ENCODE results near the gene OR56B4. TPM values are rescaled to one million over a fixed set of nuclear protein-coding genes. Genes with fewer than 3 reads are reported as not detected.

The OR56B4 gene
- total RNA-seq, 1 experiment from 2014 or later: not detected

GRCh38 chr11:6151117-6151516, 43.6 kb downstream of the OR56B4 start:
- Histone ChIP-seq H3K27me3 (ENCODE audit: insufficient read depth, low read depth) (no peaks in the 10 kb centered on the region), H3F3A (ENCODE audit: insufficient read depth, low read depth) (no peaks in the 10 kb centered on the region), H3K36me3 (ENCODE audit: low read depth) (no peaks in the 10 kb centered on the region), H3K79me2 (ENCODE audit: low read depth) (no peaks in the 10 kb centered on the region), H4K20me1 (ENCODE audit: insufficient read depth) (no peaks in the 10 kb centered on the region), H3K27ac (no peak overlapping the region), H3K4me3 (no peak overlapping the region), H2AFZ (no peak overlapping the region), H3K9me3 (ENCODE audit: insufficient read depth, low read depth) (no peaks in the 10 kb centered on the region), H3K4me1 (replicated peaks; ENCODE audit: insufficient read depth) (no peaks in the 10 kb centered on the region), H3K4me2 (no peak overlapping the region), H3K9me2 (ENCODE audit: insufficient read depth) (no peaks in the 10 kb centered on the region)
- no peak for DNase-seq
- POLR2A ChIA-PET (ENCODE audit: unreplicated experiment): no interaction called here
- BruUV-seq (replicated peaks): no TSS peak
- intact Hi-C loops (cut with micrococcal nuclease; ENCODE audit: unreplicated experiment): no loop called here
- TF ChIP-seq CTCF (conservative IDR thresholded peaks at IDR 0.05): no peak
- no peak for TF ChIP-seq EZH2 (IDR thresholded peaks at IDR 0.05; ENCODE audit: low read depth)
- CTCF ChIA-PET: interaction anchor here (0.6 kb wide), 1 partner anchor 71 kb away, joined by 3 read pairs; no protein-coding TSS in a partner anchor

- no TSS peak for BruUV-seq (replicated peaks)
- H3K36me3 ChIP-seq (ENCODE audit: low read depth): no peaks in the 10 kb centered on the region
- CTCF ChIA-PET: no interaction called here
These were observed 44.6 kb downstream of the OR56B4 start for GRCh38 chr11:6152126-6152525.

GRCh38 chr11:6156628-6157359, 49.3 kb downstream of the OR56B4 start:
- no peak overlapping the region for H3K4me2 ChIP-seq
- H3K27me3 ChIP-seq (ENCODE audit: insufficient read depth, low read depth): no peaks in the 10 kb centered on the region
- H3K79me2 ChIP-seq (ENCODE audit: low read depth): no peaks in the 10 kb centered on the region
- H3K36me3 ChIP-seq (ENCODE audit: low read depth): no peaks in the 10 kb centered on the region
- no peaks in the 10 kb centered on the region for H3K9me3 ChIP-seq (ENCODE audit: insufficient read depth, low read depth)
- no peak overlapping the region for H3K4me3 ChIP-seq
- H3K9me2 ChIP-seq (ENCODE audit: insufficient read depth): no peaks in the 10 kb centered on the region
- POLR2A ChIA-PET (ENCODE audit: unreplicated experiment): no interaction called here
- H3K4me1 ChIP-seq (replicated peaks; ENCODE audit: insufficient read depth): no peaks in the 10 kb centered on the region
- TF ChIP-seq CTCF (conservative IDR thresholded peaks at IDR 0.05) (no peak), EZH2 (IDR thresholded peaks at IDR 0.05; ENCODE audit: low read depth) (no peak)
- intact Hi-C loops (cut with micrococcal nuclease; ENCODE audit: unreplicated experiment): no loop called here
- no peak overlapping the region for H2AFZ ChIP-seq
- H3F3A ChIP-seq (ENCODE audit: insufficient read depth, low read depth): no peaks in the 10 kb centered on the region
- no peak for DNase-seq
- CTCF ChIA-PET: no interaction called here
- BruUV-seq (replicated peaks): no TSS peak
- H3K27ac ChIP-seq: no peak overlapping the region
- no peaks in the 10 kb centered on the region for H4K20me1 ChIP-seq (ENCODE audit: insufficient read depth)

More at GRCh38 chr11:6152126-6152525, 44.6 kb downstream of the OR56B4 start:
- Histone ChIP-seq H3K4me3 (no peak overlapping the region), H3K9me3 (ENCODE audit: insufficient read depth, low read depth) (no peaks in the 10 kb centered on the region), H3K9me2 (ENCODE audit: insufficient read depth) (no peaks in the 10 kb centered on the region), H3K4me2 (no peak overlapping the region), H3K27ac (no peak overlapping the region), H3F3A (ENCODE audit: insufficient read depth, low read depth) (no peaks in the 10 kb centered on the region), H4K20me1 (ENCODE audit: insufficient read depth) (no peaks in the 10 kb centered on the region), H3K4me1 (replicated peaks; ENCODE audit: insufficient read depth) (no peaks in the 10 kb centered on the region), H3K79me2 (ENCODE audit: low read depth) (no peaks in the 10 kb centered on the region), H2AFZ (no peak overlapping the region), H3K27me3 (ENCODE audit: insufficient read depth, low read depth) (no peaks in the 10 kb centered on the region)
- POLR2A ChIA-PET (ENCODE audit: unreplicated experiment): no interaction called here
- no peak for DNase-seq
- TF ChIP-seq CTCF (conservative IDR thresholded peaks at IDR 0.05) (no peak), EZH2 (IDR thresholded peaks at IDR 0.05; ENCODE audit: low read depth) (no peak)
- intact Hi-C loops (cut with micrococcal nuclease; ENCODE audit: unreplicated experiment): no loop called here

Other genes starting within 250 kb of the OR56B4 start
- not detected in 2 replicates for gene OR52E8, start 250.0 kb upstream of the OR56B4 start, total RNA-seq (2021)
- gene OR52E4, start 227.1 kb upstream of the OR56B4 start, total RNA-seq (2021): not detected in 2 replicates
- gene OR52E5, start 214.5 kb upstream of the OR56B4 start, total RNA-seq (2021): not detected in 2 replicates
- not detected in 2 replicates for gene OR56A3, start 165.4 kb upstream of the OR56B4 start, total RNA-seq (2021)
- gene OR56A5, start 139.2 kb upstream of the OR56B4 start, total RNA-seq (2021): not detected in 2 replicates
- gene OR52L1, start 120.7 kb upstream of the OR56B4 start, total RNA-seq (2021): not detected in 2 replicates
- not detected in 2 replicates for gene OR56A4, start 100.7 kb upstream of the OR56B4 start, total RNA-seq (2021)
- gene OR56A1, start 76.9 kb upstream of the OR56B4 start, total RNA-seq (2021): not detected in 2 replicates
- gene OR52B2, start 62.6 kb downstream of the OR56B4 start, total RNA-seq (2021): not detected in 2 replicates
- not detected in 2 replicates for gene OR52W1, start 91.5 kb downstream of the OR56B4 start, total RNA-seq (2021)
- not detected in 2 replicates for gene C11orf42, start 97.9 kb downstream of the OR56B4 start, total RNA-seq (2021)
- 21.5 and 22.7 TPM in 2 replicates for gene FHIP1B, start 127.0 kb downstream of the OR56B4 start, total RNA-seq (2021)
- 0.20 TPM in 1 of 2 replicates, not detected in the other for gene CNGA4, start 131.4 kb downstream of the OR56B4 start, total RNA-seq (2021)
- gene CCKBR, start 152.2 kb downstream of the OR56B4 start, total RNA-seq (2021): not detected in 2 replicates
- 25.7 and 26.0 TPM in 2 replicates for gene CAVIN3, start 212.8 kb downstream of the OR56B4 start, total RNA-seq (2021)